GM11168 (cell line): Measurements from ENCODE around the gene SYNPR.

ENCODE experiments used
- in situ Hi-C: fragments of 300-500 bp; cut with MboI; formaldehyde crosslinking; loops from one replicate; pipeline ENCODE4 v1.12.0; 2022; ENCODE audit warnings: low sequenced_read_pairs; ENCODE audit not compliant: unreplicated experiment

SYNPR gene

DNA sequence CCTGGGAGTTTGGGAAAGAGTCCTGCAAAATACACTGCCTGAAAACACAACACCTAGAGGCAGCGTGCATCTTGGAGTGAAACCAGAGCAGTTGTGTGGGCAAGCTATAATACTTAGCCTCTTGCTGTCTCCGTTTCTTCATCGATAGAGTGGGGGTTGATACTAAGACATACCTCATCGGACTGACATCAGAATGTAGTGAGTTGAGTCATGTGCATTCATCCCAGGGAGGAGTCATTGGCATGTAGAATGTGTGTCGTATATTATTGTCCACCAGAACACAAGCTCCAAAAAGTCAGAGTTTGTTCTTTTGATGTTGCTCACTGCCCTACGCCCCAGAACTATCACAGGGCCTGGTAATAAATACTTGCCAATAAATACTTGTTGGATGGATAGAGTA, 378.7 kb downstream of the SYNPR start:
- in situ Hi-C loops = no loop called here

DNA sequence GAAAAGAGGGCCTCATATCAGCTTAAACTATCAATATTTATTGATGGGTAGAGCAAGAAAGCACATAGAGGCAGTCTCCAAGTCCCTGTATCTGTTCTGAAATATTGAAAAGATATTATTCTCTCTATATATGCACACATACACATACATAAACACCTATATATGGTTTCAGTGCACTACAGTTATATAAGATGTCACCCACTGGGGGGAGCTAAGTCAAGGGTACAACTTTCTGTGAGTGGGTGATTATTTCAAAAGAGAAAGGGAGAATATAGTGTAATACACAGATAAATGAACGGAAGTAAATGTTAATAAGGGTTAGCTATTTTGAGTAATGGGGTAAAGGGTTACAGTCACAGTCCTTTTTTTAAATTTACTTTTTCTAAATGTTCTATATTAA, 383.1 kb downstream of the SYNPR start:
- in situ Hi-C loops = no loop called here

DNA sequence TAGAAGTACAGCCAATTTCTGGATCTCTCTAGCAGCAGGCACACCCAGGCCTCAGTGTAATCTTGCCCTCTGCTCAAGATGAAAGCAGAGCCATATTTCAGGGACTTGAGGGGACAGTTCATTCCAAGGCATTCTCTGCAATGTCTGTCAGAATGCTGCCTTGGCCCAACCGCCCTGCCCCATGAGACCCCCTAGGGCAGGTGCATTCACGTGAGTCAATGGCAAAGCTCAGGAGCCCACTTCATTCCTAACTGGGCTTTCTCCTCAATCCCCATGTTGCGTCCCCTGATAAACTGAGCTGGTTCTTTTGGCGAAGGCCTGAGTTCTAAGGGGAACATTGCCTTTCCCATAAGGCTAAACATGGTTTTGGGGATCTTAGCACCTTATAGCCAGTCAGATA, 383.9 kb downstream of the SYNPR start:
- in situ Hi-C loops = no loop called here

DNA sequence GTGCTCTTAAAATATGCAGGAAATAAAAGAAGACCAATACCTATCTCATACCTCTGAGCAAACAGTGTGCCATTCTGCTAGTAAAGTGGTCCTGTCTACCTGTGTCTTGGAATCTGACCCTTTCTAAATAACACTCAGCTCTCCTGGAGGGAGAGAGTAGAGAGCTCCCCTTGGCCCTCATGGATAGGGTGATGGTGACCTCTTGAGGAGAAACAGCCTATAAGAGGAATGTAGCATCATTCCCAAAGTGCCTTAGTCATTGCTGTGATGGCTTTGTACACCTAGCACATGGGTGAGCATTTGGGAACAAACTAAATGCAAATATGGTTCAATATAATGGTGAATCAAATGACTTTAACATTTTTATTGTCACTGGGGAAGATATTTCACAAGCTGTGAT, 384.4 kb downstream of the SYNPR start:
- in situ Hi-C loops = no loop called here
